ENCODE measurements around the gene POR. TPM values are rescaled to one million over a fixed set of nuclear protein-coding genes. Genes with fewer than 3 reads are reported as not detected.

POR gene
- total and polyA plus RNA-seq, 2 donors (not counting 1 experiment from before 2014, with no cell fraction given) = 68.4 to 78.4 TPM

DNA sequence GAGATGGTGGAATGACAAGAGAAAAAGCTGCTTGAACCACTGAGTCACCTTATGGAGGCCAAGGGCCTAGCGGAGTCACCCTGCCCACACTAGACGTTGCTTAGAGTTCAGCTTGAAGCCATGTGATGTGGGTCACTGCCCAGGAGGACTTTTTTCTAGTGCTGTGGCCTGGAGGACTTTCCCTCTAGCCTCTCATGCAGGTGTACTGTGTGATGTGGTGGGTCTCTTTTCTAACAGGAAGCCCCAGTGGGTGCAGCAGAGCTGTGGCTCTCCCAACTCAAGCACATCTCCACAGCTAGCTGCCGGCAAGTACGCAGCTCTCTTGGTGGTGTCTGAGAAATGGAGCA, 13.6 kb downstream of the POR start:
- Histone ChIP-seq H3K27ac (ENCODE audit: low read length in 2 of 2) (peak overlapping the region in 1 of 2 donors; percentile 30), H3K4me1 (ENCODE audit: control insufficient read depth in 2 of 2, insufficient read depth in 2 of 2, low read length in 2 of 2) (peaks cover 8 to 11% of the 10 kb centered on the region in 2 donors), H3K27me3 (replicated peaks in 1 of 4; ENCODE audit: control extremely low read depth in 1 of 4, control insufficient read depth in 3 of 4, insufficient read depth in 4 of 4, low read length in 3 of 4) (no peaks in the 10 kb centered on the region), H4K20me1 (ENCODE audit: control insufficient read depth, insufficient read depth, low read length, poor library complexity, severe bottlenecking) (peaks cover 26% of the 10 kb centered on the region), H3K36me3 (replicated peaks in 1 of 2; ENCODE audit: control extremely low read depth in 1 of 2, control insufficient read depth in 1 of 2, extremely low read depth in 1 of 2, insufficient read depth in 2 of 2, low read length in 1 of 2) (no peaks in the 10 kb centered on the region), H3K9ac (ENCODE audit: low read length) (no peak overlapping the region), H3K4me3 (ENCODE audit: control extremely low read depth in 1 of 5, extremely low read depth in 1 of 5, insufficient read depth in 1 of 5, low read depth in 2 of 5, low read length in 4 of 5) (no peak overlapping the region), H3K4me2 (replicated peaks; ENCODE audit: low read depth, low read length, poor library complexity, severe bottlenecking) (peak overlapping the region; percentile 40), H3K9me3 (ENCODE audit: control extremely low read depth in 1 of 3, control insufficient read depth in 2 of 3, insufficient read depth in 1 of 3, low read length in 2 of 3) (peaks cover 0 to 2% (median 0%) of the 10 kb centered on the region in 3 donors), H3K79me2 (ENCODE audit: control insufficient read depth, insufficient read depth, low read length) (peaks cover 52% of the 10 kb centered on the region), H2AFZ (ENCODE audit: insufficient read depth, low read depth, low read length, poor library complexity, severe bottlenecking) (no peak overlapping the region)
- WGBS (ENCODE audit: insufficient coverage) = 0% methylated on average over 2 of the region's 4 CpGs
- Mint-ChIP-seq H3K27ac (peak overlapping the region; percentile 53), H3K27me3 (no peaks in the 10 kb centered on the region), H3K4me1 (peaks cover 17% of the 10 kb centered on the region), H3K4me3 (no peak overlapping the region), H3K9me3 (ENCODE audit: insufficient read depth) (no peaks in the 10 kb centered on the region)
- intact Hi-C loops (cut with micrococcal nuclease) = no loop called here
- ATAC-seq (ENCODE audit: low read depth) = peak; percentile 54
- TF ChIP-seq, protein P1, sequence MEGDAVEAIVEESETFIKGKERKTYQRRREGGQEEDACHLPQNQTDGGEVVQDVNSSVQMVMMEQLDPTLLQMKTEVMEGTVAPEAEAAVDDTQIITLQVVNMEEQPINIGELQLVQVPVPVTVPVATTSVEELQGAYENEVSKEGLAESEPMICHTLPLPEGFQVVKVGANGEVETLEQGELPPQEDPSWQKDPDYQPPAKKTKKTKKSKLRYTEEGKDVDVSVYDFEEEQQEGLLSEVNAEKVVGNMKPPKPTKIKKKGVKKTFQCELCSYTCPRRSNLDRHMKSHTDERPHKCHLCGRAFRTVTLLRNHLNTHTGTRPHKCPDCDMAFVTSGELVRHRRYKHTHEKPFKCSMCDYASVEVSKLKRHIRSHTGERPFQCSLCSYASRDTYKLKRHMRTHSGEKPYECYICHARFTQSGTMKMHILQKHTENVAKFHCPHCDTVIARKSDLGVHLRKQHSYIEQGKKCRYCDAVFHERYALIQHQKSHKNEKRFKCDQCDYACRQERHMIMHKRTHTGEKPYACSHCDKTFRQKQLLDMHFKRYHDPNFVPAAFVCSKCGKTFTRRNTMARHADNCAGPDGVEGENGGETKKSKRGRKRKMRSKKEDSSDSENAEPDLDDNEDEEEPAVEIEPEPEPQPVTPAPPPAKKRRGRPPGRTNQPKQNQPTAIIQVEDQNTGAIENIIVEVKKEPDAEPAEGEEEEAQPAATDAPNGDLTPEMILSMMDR (IDR thresholded peaks at IDR 0.05) = no peak
- TF ChIP-seq EZH2 (IDR thresholded peaks at IDR 0.05; ENCODE audit: borderline replicate concordance, insufficient read depth, low read depth, low read length, poor library complexity, severe bottlenecking) = no peak
- ChIA-PET POLR2A (no interaction called here), CTCF (no interaction called here)
- peak; percentile 20 for DNase-seq

DNA sequence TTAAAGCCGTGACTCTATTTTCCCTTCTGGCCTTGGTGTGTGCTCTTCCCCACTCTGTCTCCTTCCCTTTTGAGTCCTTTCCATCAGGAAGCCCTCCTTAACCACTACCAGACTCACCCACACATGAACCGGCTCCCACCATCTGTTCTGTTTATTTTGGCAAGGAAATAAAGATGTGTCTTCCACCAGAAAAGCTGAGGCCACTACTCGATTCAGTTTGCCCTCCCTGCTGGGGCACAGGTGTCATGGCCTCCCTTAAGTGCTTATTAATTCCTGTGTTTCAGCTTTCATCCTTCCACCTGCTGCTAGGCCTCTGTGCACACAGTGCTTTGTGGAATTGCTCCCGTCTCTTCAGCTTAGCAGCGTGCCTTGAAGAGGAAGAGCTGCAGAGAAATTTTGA, 16.7 kb downstream of the POR start:
- Mint-ChIP-seq H3K27me3 (no peaks in the 10 kb centered on the region), H3K27ac (no peak overlapping the region), H3K4me1 (peaks cover 11% of the 10 kb centered on the region), H3K9me3 (ENCODE audit: insufficient read depth) (no peaks in the 10 kb centered on the region), H3K4me3 (no peak overlapping the region)
- Histone ChIP-seq H3K79me2 (ENCODE audit: control insufficient read depth, insufficient read depth, low read length) (peaks cover 59% of the 10 kb centered on the region), H3K9me3 (ENCODE audit: control extremely low read depth in 1 of 3, control insufficient read depth in 2 of 3, insufficient read depth in 1 of 3, low read length in 2 of 3) (peaks cover 0 to 11% (median 0%) of the 10 kb centered on the region in 3 donors), H2AFZ (ENCODE audit: insufficient read depth, low read depth, low read length, poor library complexity, severe bottlenecking) (no peak overlapping the region), H3K4me3 (ENCODE audit: control extremely low read depth in 1 of 5, extremely low read depth in 1 of 5, insufficient read depth in 1 of 5, low read depth in 2 of 5, low read length in 4 of 5) (no peak overlapping the region), H3K36me3 (replicated peaks in 1 of 2; ENCODE audit: control extremely low read depth in 1 of 2, control insufficient read depth in 1 of 2, extremely low read depth in 1 of 2, insufficient read depth in 2 of 2, low read length in 1 of 2) (no peaks in the 10 kb centered on the region), H3K4me2 (replicated peaks; ENCODE audit: low read depth, low read length, poor library complexity, severe bottlenecking) (no peak overlapping the region), H4K20me1 (ENCODE audit: control insufficient read depth, insufficient read depth, low read length, poor library complexity, severe bottlenecking) (peaks cover 10% of the 10 kb centered on the region), H3K27ac (ENCODE audit: low read length in 2 of 2) (no peak overlapping the region), H3K27me3 (replicated peaks in 1 of 4; ENCODE audit: control extremely low read depth in 1 of 4, control insufficient read depth in 3 of 4, insufficient read depth in 4 of 4, low read length in 3 of 4) (no peaks in the 10 kb centered on the region), H3K4me1 (ENCODE audit: control insufficient read depth in 2 of 2, insufficient read depth in 2 of 2, low read length in 2 of 2) (peaks cover 7 to 8% of the 10 kb centered on the region in 2 donors), H3K9ac (ENCODE audit: low read length) (no peak overlapping the region)
- WGBS (ENCODE audit: insufficient coverage) = 88% methylated on average over 3 of the region's 5 CpGs
- ATAC-seq (ENCODE audit: low read depth) (no peak), DNase-seq (no peak)
- ChIA-PET CTCF (interaction anchor here (0.6 kb wide), 1 partner anchor 390 kb away, joined by 3 read pairs; no protein-coding TSS in a partner anchor), POLR2A (no interaction called here)
- intact Hi-C loops (cut with micrococcal nuclease) = no loop called here
- TF ChIP-seq EZH2 (IDR thresholded peaks at IDR 0.05; ENCODE audit: borderline replicate concordance, insufficient read depth, low read depth, low read length, poor library complexity, severe bottlenecking) = no peak
- TF ChIP-seq, protein P1 (IDR thresholded peaks at IDR 0.05) = no peak
